ENCODE results near the gene THTPA. TPM values are rescaled to one million over a fixed set of nuclear protein-coding genes. Genes with fewer than 3 reads are reported as not detected.

THTPA gene
- total RNA-seq, result 1 to 10 TPM; 7.3 to 8.7 TPM

DNA sequence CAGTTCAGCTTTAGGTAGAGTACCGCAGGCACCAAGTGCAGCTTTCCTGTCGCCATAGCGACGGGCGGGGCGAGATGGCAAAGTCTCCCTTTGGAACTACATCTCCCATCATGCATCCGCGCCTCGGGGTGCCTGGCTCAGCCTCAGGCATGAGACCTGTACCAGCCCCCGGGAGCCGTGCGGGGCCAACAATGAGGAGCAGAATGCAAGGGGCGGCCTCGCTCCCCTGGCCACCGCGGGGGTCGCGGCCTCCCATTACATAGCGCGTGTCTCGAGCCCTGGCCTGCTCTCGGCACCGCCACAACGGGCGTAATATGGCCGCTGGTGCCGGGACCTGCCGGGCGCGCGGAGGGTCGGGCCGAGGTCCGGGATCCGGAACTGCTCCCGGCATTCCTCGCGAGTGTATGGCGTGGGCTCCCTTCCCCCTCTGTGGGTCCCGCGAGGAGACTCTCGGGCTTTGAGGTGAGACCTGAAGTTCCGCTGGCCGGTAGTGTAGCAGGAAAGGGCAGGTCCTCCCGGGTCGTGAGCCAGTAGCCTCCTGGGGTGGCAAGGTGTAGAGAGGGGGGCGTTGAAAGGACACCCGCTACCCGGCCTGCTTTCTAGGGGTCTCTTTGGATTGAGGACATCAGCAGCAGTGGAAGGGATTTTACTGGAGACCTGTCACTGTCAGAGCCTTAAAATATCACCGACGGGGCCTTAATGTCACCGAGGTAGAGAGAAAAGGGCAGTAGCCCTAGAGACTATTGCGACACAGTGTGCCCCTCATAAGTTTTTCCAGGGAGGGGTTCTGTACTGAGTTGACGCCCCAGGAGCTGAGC, at the start of gene THTPA:
Gene THTPA, plus strand, starts transcription at position 390 of the 818 bp plus-strand sequence. CDS start 487 bp downstream, outside the sequence.
- H3K9me3 Mint-ChIP-seq, result no peaks in the 10 kb centered on the region
- H3K4me1 Mint-ChIP-seq, result peaks cover 30% of the 10 kb centered on the region
- H3K27ac Mint-ChIP-seq, result peak within 1 kb of the TSS; percentile 71
- ATAC-seq (replicated peaks), result peak; percentile 85
- H3K4me3 Mint-ChIP-seq, result peak within 1 kb of the TSS; percentile 90
- peaks cover 37% of the 10 kb centered on the region for H3K36me3 Mint-ChIP-seq (ENCODE audit: low read depth)
- H3K27me3 Mint-ChIP-seq, result no peaks in the 10 kb centered on the region

GRCh38 chr14:23512156-23512555, 43.9 kb upstream of the THTPA start:
- no peaks in the 10 kb centered on the region for H3K27me3 Mint-ChIP-seq
- peaks cover 5% of the 10 kb centered on the region for H3K4me1 Mint-ChIP-seq
- ATAC-seq (replicated peaks), result no peak
- no peaks in the 10 kb centered on the region for H3K36me3 Mint-ChIP-seq (ENCODE audit: low read depth)
- peak overlapping the region; percentile 60 for H3K4me3 Mint-ChIP-seq
- H3K9me3 Mint-ChIP-seq, result no peaks in the 10 kb centered on the region
- H3K27ac Mint-ChIP-seq, result peak overlapping the region; percentile 45

- Mint-ChIP-seq H3K4me1 (peaks cover 5% of the 10 kb centered on the region), H3K27me3 (no peaks in the 10 kb centered on the region), H3K9me3 (no peaks in the 10 kb centered on the region), H3K27ac (peak overlapping the region; percentile 39), H3K4me3 (no peak overlapping the region), H3K36me3 (ENCODE audit: low read depth) (no peaks in the 10 kb centered on the region)
- no peak for ATAC-seq (replicated peaks)
Measured at GRCh38 chr14:23513005-23513817, 42.9 kb upstream of the THTPA start.

GRCh38 chr14:23513818-23514643, 42.0 kb upstream of the THTPA start:
- Mint-ChIP-seq H3K27me3 (no peaks in the 10 kb centered on the region), H3K36me3 (ENCODE audit: low read depth) (no peaks in the 10 kb centered on the region), H3K4me3 (no peak overlapping the region), H3K4me1 (peaks cover 5% of the 10 kb centered on the region), H3K27ac (peak overlapping the region; percentile 39), H3K9me3 (no peaks in the 10 kb centered on the region)
- ATAC-seq (replicated peaks), result no peak

- no peak for ATAC-seq (replicated peaks)
- Mint-ChIP-seq H3K27ac (no peak overlapping the region), H3K4me1 (peaks cover 5% of the 10 kb centered on the region), H3K4me3 (no peak overlapping the region), H3K27me3 (no peaks in the 10 kb centered on the region), H3K36me3 (ENCODE audit: low read depth) (no peaks in the 10 kb centered on the region), H3K9me3 (no peaks in the 10 kb centered on the region)
Measured at GRCh38 chr14:23514644-23514957, 41.5 kb upstream of the THTPA start.

- H3K4me1 Mint-ChIP-seq, result no peaks in the 10 kb centered on the region
- no peak for ATAC-seq (replicated peaks)
- no peaks in the 10 kb centered on the region for H3K36me3 Mint-ChIP-seq (ENCODE audit: low read depth)
- no peak overlapping the region for H3K27ac Mint-ChIP-seq
- no peaks in the 10 kb centered on the region for H3K9me3 Mint-ChIP-seq
- H3K27me3 Mint-ChIP-seq, result no peaks in the 10 kb centered on the region
- H3K4me3 Mint-ChIP-seq, result no peak overlapping the region
Measured at GRCh38 chr14:23517650-23518326, 38.3 kb upstream of the THTPA start.

DNA sequence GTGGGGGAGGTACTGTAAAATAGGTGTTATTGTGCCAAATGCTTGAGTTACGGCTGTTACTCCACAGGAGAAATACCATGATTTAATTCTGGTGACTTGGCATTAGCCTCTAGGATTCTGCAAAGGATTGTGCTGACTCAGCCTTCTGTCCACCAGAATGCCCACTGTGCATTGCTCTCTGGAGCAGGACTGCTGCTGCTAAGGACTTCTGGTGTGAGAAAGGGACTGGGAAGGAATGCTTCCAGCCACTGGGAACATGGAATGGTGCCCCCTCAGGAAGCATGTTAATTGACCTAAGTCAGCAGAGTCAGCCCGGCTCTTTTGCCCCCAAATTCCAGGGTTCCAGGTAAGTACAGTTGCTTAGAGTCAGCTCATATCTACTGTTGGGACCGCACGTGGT, 37.4 kb upstream of the THTPA start:
- H3K27me3 Mint-ChIP-seq, result no peaks in the 10 kb centered on the region
- no peak overlapping the region for H3K27ac Mint-ChIP-seq
- no peaks in the 10 kb centered on the region for H3K9me3 Mint-ChIP-seq
- H3K36me3 Mint-ChIP-seq (ENCODE audit: low read depth), result no peaks in the 10 kb centered on the region
- H3K4me3 Mint-ChIP-seq, result no peak overlapping the region
- H3K4me1 Mint-ChIP-seq, result no peaks in the 10 kb centered on the region
- ATAC-seq (replicated peaks), result no peak

- Mint-ChIP-seq H3K9me3 (no peaks in the 10 kb centered on the region), H3K4me3 (no peak overlapping the region), H3K36me3 (ENCODE audit: low read depth) (no peaks in the 10 kb centered on the region), H3K27me3 (no peaks in the 10 kb centered on the region), H3K4me1 (no peaks in the 10 kb centered on the region), H3K27ac (no peak overlapping the region)
- ATAC-seq (replicated peaks), result no peak
Measured at GRCh38 chr14:23520899-23521533, 35.1 kb upstream of the THTPA start.

DNA sequence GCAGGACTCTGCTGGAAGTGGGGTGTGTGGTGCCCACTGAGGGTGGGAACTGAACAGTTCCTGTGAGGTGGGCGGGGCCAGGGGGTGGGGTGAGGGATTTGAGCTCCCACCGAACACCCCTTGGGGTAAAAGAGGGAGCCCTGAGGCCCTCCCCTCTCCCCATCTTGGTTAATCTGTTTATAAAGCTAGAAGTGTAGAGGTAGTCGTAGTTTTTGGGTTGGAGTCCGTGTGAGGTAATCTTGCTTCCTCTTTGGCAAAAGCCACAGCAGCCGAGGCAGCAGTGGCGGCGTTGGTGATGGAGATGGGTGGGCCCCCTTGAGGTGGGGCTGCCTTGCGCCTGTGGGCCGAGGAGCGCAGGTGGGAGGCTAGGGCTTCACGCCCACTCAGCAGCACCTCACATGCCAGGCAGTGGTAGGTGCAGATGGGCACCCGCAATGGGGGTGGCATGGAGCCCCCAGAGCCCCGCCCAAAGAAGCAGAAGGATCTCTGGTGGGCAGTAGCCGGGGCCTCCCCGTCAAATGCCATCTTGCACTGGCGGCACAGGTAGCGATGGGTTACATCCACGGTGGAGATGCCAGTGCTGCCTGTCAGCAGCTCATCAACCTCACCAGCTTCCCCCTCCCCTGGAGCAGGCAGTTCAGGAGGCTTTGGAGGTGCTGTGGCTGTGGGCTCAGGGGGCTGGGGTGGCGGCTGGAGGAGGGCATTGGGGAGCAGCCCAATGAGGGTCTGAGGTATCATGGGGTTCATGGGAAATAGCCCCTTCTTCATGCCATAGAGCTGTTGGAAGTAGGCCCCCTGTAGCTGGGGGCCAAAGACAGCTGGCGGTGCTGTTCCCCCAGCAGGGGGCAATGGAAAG, 34.1 kb upstream of the THTPA start:
- Mint-ChIP-seq H3K36me3 (ENCODE audit: low read depth) (no peaks in the 10 kb centered on the region), H3K4me3 (no peak overlapping the region), H3K27me3 (no peaks in the 10 kb centered on the region), H3K27ac (no peak overlapping the region), H3K9me3 (no peaks in the 10 kb centered on the region), H3K4me1 (no peaks in the 10 kb centered on the region)
- no peak for ATAC-seq (replicated peaks)

GRCh38 chr14:23522643-23523198, 33.4 kb upstream of the THTPA start:
- Mint-ChIP-seq H3K4me3 (no peak overlapping the region), H3K27me3 (no peaks in the 10 kb centered on the region), H3K36me3 (ENCODE audit: low read depth) (no peaks in the 10 kb centered on the region), H3K4me1 (no peaks in the 10 kb centered on the region), H3K27ac (no peak overlapping the region), H3K9me3 (no peaks in the 10 kb centered on the region)
- no peak for ATAC-seq (replicated peaks)

DNA sequence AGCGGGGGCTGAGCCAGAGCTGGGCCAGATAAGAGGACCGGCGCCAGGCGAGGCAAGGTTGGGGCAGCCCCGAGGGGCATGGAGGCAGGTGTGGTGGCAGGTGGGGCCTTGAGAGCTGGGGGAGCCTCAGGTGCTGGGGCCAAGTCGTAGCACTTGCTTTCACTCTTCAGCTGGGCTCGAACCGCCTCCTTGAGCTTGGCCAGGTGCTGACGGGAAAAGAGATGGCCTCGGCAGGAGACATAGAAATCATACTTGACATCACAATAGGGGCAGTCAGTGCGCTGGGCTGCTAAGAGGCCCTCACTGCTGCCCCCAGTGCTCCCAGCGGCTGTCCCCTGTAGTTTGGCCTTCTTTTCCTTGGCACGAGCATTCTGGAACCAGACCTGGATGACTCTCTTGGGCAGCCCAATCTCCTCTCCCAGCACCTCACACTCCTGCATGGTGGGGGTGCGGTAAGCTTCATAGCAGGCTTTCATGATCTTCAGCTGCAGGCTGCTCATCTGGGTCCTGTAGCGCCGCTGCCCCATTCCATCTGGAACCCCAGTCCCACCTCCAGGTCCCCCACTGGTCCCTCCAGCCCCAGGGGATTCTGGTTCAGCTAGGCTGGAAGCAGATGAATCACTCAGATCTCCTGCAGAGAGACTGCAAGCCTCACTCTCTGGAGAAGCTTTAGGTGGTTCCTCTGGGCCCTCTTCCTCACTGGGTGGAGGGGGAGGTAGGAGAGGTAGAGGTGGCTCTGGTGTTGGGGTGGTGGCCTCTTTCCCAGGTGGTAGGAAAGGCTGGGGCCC, 32.6 kb upstream of the THTPA start:
- Mint-ChIP-seq H3K4me3 (no peak overlapping the region), H3K9me3 (no peaks in the 10 kb centered on the region), H3K27me3 (no peaks in the 10 kb centered on the region), H3K4me1 (no peaks in the 10 kb centered on the region), H3K27ac (no peak overlapping the region), H3K36me3 (ENCODE audit: low read depth) (no peaks in the 10 kb centered on the region)
- ATAC-seq (replicated peaks), result no peak

- Mint-ChIP-seq H3K4me1 (no peaks in the 10 kb centered on the region), H3K27me3 (no peaks in the 10 kb centered on the region), H3K36me3 (ENCODE audit: low read depth) (no peaks in the 10 kb centered on the region), H3K27ac (no peak overlapping the region), H3K9me3 (no peaks in the 10 kb centered on the region), H3K4me3 (no peak overlapping the region)
- ATAC-seq (replicated peaks), result no peak
Measured at GRCh38 chr14:23524954-23525353, 31.1 kb upstream of the THTPA start.
